HepG2 (cell line): ENCODE measurements around the gene ESYT3. TPM values are rescaled to one million over a fixed set of nuclear protein-coding genes. Genes with fewer than 3 reads are reported as not detected.

Experiments used
- ZBTB40 ChIP-seq, 2 experiments: fragments of 450-650 bp in 1 of 2; sonication (generic) in 1 of 2; formaldehyde crosslinking in 1 of 2; IDR thresholded peaks; 2 replicates each; pipeline versions ENCODE4 v1.6.1 to v1.8.0; 2016 to 2022; ENCODE audit warnings: antibody characterized with exemption in 1 of 2, mild to moderate bottlenecking in 1 of 2, missing genetic modification reagents in 1 of 2
- ZFP91 ChIP-seq: sonication (generic); formaldehyde crosslinking; IDR thresholded peaks from 2 replicates; pipeline ENCODE4 v1.9.0; 2022; ENCODE audit warnings: missing genetic modification reagents, mild to moderate bottlenecking, borderline replicate concordance
- ZGPAT ChIP-seq: IDR thresholded peaks from 2 replicates; pipeline ENCODE4 v1.6.1; 2016; ENCODE audit warnings: mild to moderate bottlenecking
- ZNF770 ChIP-seq: sonication (generic); formaldehyde crosslinking; IDR thresholded peaks from 2 replicates; pipeline ENCODE4 v1.5.0; 2020; ENCODE audit warnings: mild to moderate bottlenecking, missing genetic modification reagents
- polyA plus RNA-seq, 8 experiments: library from polyadenylated mRNA; depleted of rRNA in 3 of 8; stranded (reverse) in 7 of 8; unstranded in 1 of 8; fragments of >200 nt; fragmentation: Illumina TruSeq in 4 of 8; extraction: Trizol in 4 of 8; gene quantifications; 2 replicates each; pipeline versions ENCODE4 v1.2.1 to v1.2.3, GENCODE V29; 2011 to 2016; ENCODE audit warnings: low read depth in 4 of 8, missing spikeins in 1 of 8, mixed read lengths in 1 of 8; ENCODE audit not compliant: insufficient read depth in 1 of 8
- total RNA-seq, 5 experiments: library from RNA; depleted of rRNA; stranded (reverse); fragments of >200 nt; fragmentation: Illumina TruSeq; extraction: Trizol; gene quantifications; 2 replicates each; pipeline ENCODE4 v1.2.3, GENCODE V29; 2016; ENCODE audit warnings: low read depth in 1 of 5

ESYT3 gene
- total and polyA plus RNA-seq, 2 of the 13 experiments (the other 11 are each of a cell fraction or from before 2014, with no cell fraction given), result 1.5 to 4.1 TPM

- no peak for TF ChIP-seq ZBTB40 (IDR thresholded peaks at IDR 0.05)
- TF ChIP-seq ZBTB40 (CRISPR knock-in tag; IDR thresholded peaks at IDR 0.05), result no peak
- no peak for TF ChIP-seq ZGPAT (CRISPR knock-in tag)
- TF ChIP-seq ZNF770 (CRISPR knock-in tag), result no peak
- TF ChIP-seq ZFP91, result no peak
- TF ChIP-seq, all 625 proteins: peak for 0
Measured at GRCh38 chr3:138511945-138512344, 77.5 kb downstream of the ESYT3 start (continued).
